DOHH2 (cell line): ENCODE results near the gene MYBPC1.
A peak's percentile ranks its signal among the peaks of the same experiment; 100 is the strongest.
"Not testable (repeated sequence)": the region's sequence is repeated elsewhere in the genome, so short reads cannot be mapped to it uniquely, and the experiment has no call there.

Source experiments
- H3F3A ChIP-seq: fragments of 200-600 bp; sonication (generic), shearing (Covaris generic); 2 replicates; pipeline ENCODE4 v1.6.0; 2016; ENCODE audit warnings: antibody characterized with exemption, mild to moderate bottlenecking; ENCODE audit not compliant: control insufficient read depth, insufficient read depth
- H3K27ac ChIP-seq: fragments of 200-600 bp; sonication (generic); 2 replicates; pipeline ENCODE4 v1.5.1; 2014; ENCODE audit warnings: low read depth, mild to moderate bottlenecking, low read length, moderate library complexity
- H3K27me3 ChIP-seq: fragments of 200-600 bp; sonication (generic); 2 replicates; pipeline ENCODE4 v1.6.1; 2014; ENCODE audit warnings: mild to moderate bottlenecking, low read length, mixed read lengths; ENCODE audit not compliant: control insufficient read depth
- H3K36me3 ChIP-seq: fragments of 200-600 bp; sonication (generic); 2 replicates; pipeline ENCODE4 v1.6.1; 2014; ENCODE audit warnings: mild to moderate bottlenecking, low read length, moderate library complexity, mixed read lengths; ENCODE audit not compliant: control insufficient read depth
- H3K4me1 ChIP-seq: fragments of 200-600 bp; sonication (generic); 2 replicates; pipeline ENCODE4 v1.6.1; 2014; ENCODE audit warnings: mild to moderate bottlenecking, low read length, mixed read lengths; ENCODE audit not compliant: control insufficient read depth
- H3K4me2 ChIP-seq: fragments of 200-600 bp; sonication (generic); 2 replicates; pipeline ENCODE4 v1.6.0; 2014; ENCODE audit warnings: mild to moderate bottlenecking, low read length, moderate library complexity
- H3K4me3 ChIP-seq: fragments of 200-600 bp; sonication (generic); 2 replicates; pipeline ENCODE4 v1.5.1; 2014; ENCODE audit warnings: mild to moderate bottlenecking, low read length, mixed read lengths
- H3K79me2 ChIP-seq: fragments of 200-600 bp; sonication (generic); 2 replicates; pipeline ENCODE4 v1.6.1; 2014; ENCODE audit warnings: mild to moderate bottlenecking, low read length, mixed read lengths; ENCODE audit not compliant: control insufficient read depth
- H3K9me2 ChIP-seq: fragments of 200-600 bp; sonication (generic); replicated peaks from 2 replicates; pipeline ENCODE4 v1.6.1; 2014; ENCODE audit warnings: mild to moderate bottlenecking, low read length, mixed read lengths; ENCODE audit not compliant: control insufficient read depth
- H3K9me3 ChIP-seq: fragments of 200-600 bp; sonication (generic); 2 replicates; pipeline ENCODE4 v1.6.1; 2014; ENCODE audit warnings: antibody characterized with exemption, low read length, mixed read lengths; ENCODE audit not compliant: control insufficient read depth, insufficient read depth
- H4K20me1 ChIP-seq: fragments of 200-600 bp; sonication (generic); 2 replicates; pipeline ENCODE4 v1.6.0; 2014; ENCODE audit warnings: low read depth, mild to moderate bottlenecking, antibody characterized with exemption, low read length, moderate library complexity; ENCODE audit not compliant: control insufficient read depth, insufficient read depth
- CTCF ChIP-seq: fragments of 200-600 bp; sonication (generic); IDR thresholded peaks from one replicate; pipeline ENCODE4 v1.5.1; 2014; ENCODE audit warnings: antibody characterized with exemption, mild to moderate bottlenecking, low read depth, low read length; ENCODE audit not compliant: poor library complexity, severe bottlenecking
- EZH2phosphoT487 ChIP-seq: fragments of 200-600 bp; sonication (generic); IDR thresholded peaks from 2 replicates; pipeline ENCODE4 v1.6.1; 2017; ENCODE audit warnings: borderline replicate concordance, mild to moderate bottlenecking, antibody characterized with exemption, low read length, moderate library complexity, mixed read lengths

Gene MYBPC1

GRCh38 chr12:101729842-101730241, 135.1 kb downstream of the MYBPC1 start:
- H3K36me3 ChIP-seq: peaks cover 29% of the 10 kb centered on the region
- H3K27me3 ChIP-seq: no peaks in the 10 kb centered on the region
- TF ChIP-seq EZH2phosphoT487 (no peak), CTCF (no peak)
- H3K9me3 ChIP-seq: no peaks in the 10 kb centered on the region
- peaks cover 23% of the 10 kb centered on the region for H3K4me1 ChIP-seq
- H3K4me3 ChIP-seq: no peak overlapping the region
- H3K27ac ChIP-seq: no peak overlapping the region
- H3K79me2 ChIP-seq: no peaks in the 10 kb centered on the region
- H4K20me1 ChIP-seq: no peaks in the 10 kb centered on the region
- no peaks in the 10 kb centered on the region for H3F3A ChIP-seq
- H3K9me2 ChIP-seq: no peaks in the 10 kb centered on the region
- no peak overlapping the region for H3K4me2 ChIP-seq

GRCh38 chr12:101732318-101732717, 137.5 kb downstream of the MYBPC1 start:
- TF ChIP-seq CTCF (no peak), EZH2phosphoT487 (no peak)
- H3K9me2 ChIP-seq: no peaks in the 10 kb centered on the region
- H3F3A ChIP-seq: 0 out of 2 replicates have a peak, but pooled peaks cover 5% of the 10 kb centered on the region
- H3K36me3 ChIP-seq: peaks cover 15% of the 10 kb centered on the region
- H3K79me2 ChIP-seq: no peaks in the 10 kb centered on the region
- peak overlapping the region; percentile 4; the same call in 1 of the 2 replicates for H3K4me3 ChIP-seq
- no peaks in the 10 kb centered on the region for H3K9me3 ChIP-seq
- peak overlapping the region; percentile 34; the same call in 1 of the 2 replicates for H3K4me2 ChIP-seq
- H4K20me1 ChIP-seq: no peaks in the 10 kb centered on the region
- peaks cover 19% of the 10 kb centered on the region for H3K4me1 ChIP-seq
- H3K27ac ChIP-seq: no peak overlapping the region
- H3K27me3 ChIP-seq: no peaks in the 10 kb centered on the region

- H3K4me1 ChIP-seq: peaks cover 19% of the 10 kb centered on the region
- H3K36me3 ChIP-seq: peaks cover 15% of the 10 kb centered on the region
- no peak overlapping the region for H3K4me2 ChIP-seq
- H3K9me3 ChIP-seq: no peaks in the 10 kb centered on the region
- 0 out of 2 replicates have a peak, but pooled peaks cover 7% of the 10 kb centered on the region for H3F3A ChIP-seq
- no peak overlapping the region for H3K4me3 ChIP-seq
- TF ChIP-seq CTCF (no peak), EZH2phosphoT487 (no peak)
- no peaks in the 10 kb centered on the region for H3K79me2 ChIP-seq
- no peaks in the 10 kb centered on the region for H3K27me3 ChIP-seq
- H4K20me1 ChIP-seq: no peaks in the 10 kb centered on the region
- no peak overlapping the region for H3K27ac ChIP-seq
- no peaks in the 10 kb centered on the region for H3K9me2 ChIP-seq
Measured at GRCh38 chr12:101733166-101733565, 138.4 kb downstream of the MYBPC1 start.

GRCh38 chr12:101734482-101734881, 139.7 kb downstream of the MYBPC1 start:
- H3K36me3 ChIP-seq: peaks cover 15% of the 10 kb centered on the region
- H3F3A ChIP-seq, H3K79me2 ChIP-seq, H4K20me1 ChIP-seq, H3K9me2 ChIP-seq, H3K4me2 ChIP-seq, H3K4me3 ChIP-seq, H3K27ac ChIP-seq, H3K27me3 ChIP-seq, H3K9me3 ChIP-seq: not testable (repeated sequence)
- peaks cover 19% of the 10 kb centered on the region for H3K4me1 ChIP-seq
